Fibroblast of lung (primary cell): ENCODE data around the gene FIS1. TPM values are rescaled to one million over a fixed set of nuclear protein-coding genes. Genes with fewer than 3 reads are reported as not detected.

ENCODE experiments used
- DNase-seq, 2 donors: peaks; one replicate each; pipeline versions ENCODE4 v3.0.0 to v3.0.0-alpha.2; 2010; ENCODE audit warnings: low read depth in 2 of 2
- H2AFZ ChIP-seq: 2 replicates; pipeline ENCODE4 v1.5.1; 2012; ENCODE audit warnings: low read length, control low read depth, inconsistent platforms
- H3K27ac ChIP-seq: 2 replicates; pipeline ENCODE4 v1.5.1; 2011; ENCODE audit warnings: low read length, control low read depth; ENCODE audit not compliant: insufficient read depth
- H3K27me3 ChIP-seq: 2 replicates; pipeline ENCODE4 v1.5.1; 2011; ENCODE audit warnings: mild to moderate bottlenecking, low read length; ENCODE audit not compliant: control insufficient read depth, insufficient read depth
- H3K36me3 ChIP-seq: 2 replicates; pipeline ENCODE4 v1.5.1; 2011; ENCODE audit warnings: low read length; ENCODE audit not compliant: control insufficient read depth, insufficient read depth
- H3K4me1 ChIP-seq: 2 replicates; pipeline ENCODE4 v1.5.1; 2011; ENCODE audit warnings: low read length; ENCODE audit not compliant: control insufficient read depth, insufficient read depth; ENCODE audit errors: extremely low read depth
- H3K4me2 ChIP-seq: 2 replicates; pipeline ENCODE4 v1.5.1; 2011; ENCODE audit warnings: low read length, control low read depth; ENCODE audit not compliant: insufficient read depth; ENCODE audit errors: extremely low read depth
- H3K4me3 ChIP-seq, 4 experiments: fragments of 200-600 bp in 1 of 4; sonication (generic) in 1 of 4; replicated peaks in 1 of 4; 2 replicates each; pipeline ENCODE4 v1.5.1; 2011 to 2016; ENCODE audit warnings: low read length in 4 of 4, low read depth in 3 of 4, mild to moderate bottlenecking in 3 of 4, control low read depth in 2 of 4, inconsistent platforms in 1 of 4, mixed read lengths in 1 of 4; ENCODE audit not compliant: insufficient read depth in 1 of 4; ENCODE audit errors: control extremely low read depth in 1 of 4
- H3K79me2 ChIP-seq: 2 replicates; pipeline ENCODE4 v1.5.1; 2012; ENCODE audit warnings: mild to moderate bottlenecking, low read length, inconsistent platforms; ENCODE audit not compliant: control insufficient read depth, insufficient read depth
- H3K9ac ChIP-seq: 2 replicates; pipeline ENCODE4 v1.5.1; 2011; ENCODE audit warnings: mild to moderate bottlenecking, low read length, control low read depth; ENCODE audit not compliant: insufficient read depth
- H3K9me3 ChIP-seq: 2 replicates; pipeline ENCODE4 v1.5.1; 2012; ENCODE audit warnings: low read depth, low read length; ENCODE audit not compliant: control insufficient read depth, insufficient read depth
- H4K20me1 ChIP-seq: 2 replicates; pipeline ENCODE4 v1.5.1; 2011; ENCODE audit warnings: low read length; ENCODE audit not compliant: control insufficient read depth, insufficient read depth; ENCODE audit errors: extremely low read depth
- CTCF ChIP-seq, 2 donors: IDR thresholded peaks in 1 of 2; conservative IDR thresholded peaks in 1 of 2; 1 replicate in 1 of 2; 2 replicates in 1 of 2; pipeline ENCODE4 v1.5.1; 2011 to 2012; ENCODE audit warnings: low read length in 2 of 2, control low read depth in 1 of 2, inconsistent platforms in 1 of 2, low read depth in 1 of 2, mild to moderate bottlenecking in 1 of 2
- EZH2 ChIP-seq: IDR thresholded peaks from 2 replicates; pipeline ENCODE4 v1.5.1; 2012; ENCODE audit warnings: low read length, control low read depth, mild to moderate bottlenecking; ENCODE audit errors: missing control alignments
- polyA plus RNA-seq, 2 donors: library from polyadenylated mRNA; depleted of rRNA in 1 of 2; stranded (reverse) in 1 of 2; unstranded in 1 of 2; fragments of >200 nt; gene quantifications; 2 replicates each; pipeline ENCODE4 v1.2.1, GENCODE V29; 2011 to 2012; ENCODE audit warnings: missing spikeins in 1 of 2
- total RNA-seq: library from RNA; depleted of rRNA; stranded (reverse); fragments of >200 nt; gene quantifications from 2 replicates; pipeline ENCODE4 v1.2.1, GENCODE V29; 2014

FIS1 gene
- total and polyA plus RNA-seq, 2 donors (not counting 1 experiment from before 2014, with no cell fraction given): 169 to 297 TPM

DNA sequence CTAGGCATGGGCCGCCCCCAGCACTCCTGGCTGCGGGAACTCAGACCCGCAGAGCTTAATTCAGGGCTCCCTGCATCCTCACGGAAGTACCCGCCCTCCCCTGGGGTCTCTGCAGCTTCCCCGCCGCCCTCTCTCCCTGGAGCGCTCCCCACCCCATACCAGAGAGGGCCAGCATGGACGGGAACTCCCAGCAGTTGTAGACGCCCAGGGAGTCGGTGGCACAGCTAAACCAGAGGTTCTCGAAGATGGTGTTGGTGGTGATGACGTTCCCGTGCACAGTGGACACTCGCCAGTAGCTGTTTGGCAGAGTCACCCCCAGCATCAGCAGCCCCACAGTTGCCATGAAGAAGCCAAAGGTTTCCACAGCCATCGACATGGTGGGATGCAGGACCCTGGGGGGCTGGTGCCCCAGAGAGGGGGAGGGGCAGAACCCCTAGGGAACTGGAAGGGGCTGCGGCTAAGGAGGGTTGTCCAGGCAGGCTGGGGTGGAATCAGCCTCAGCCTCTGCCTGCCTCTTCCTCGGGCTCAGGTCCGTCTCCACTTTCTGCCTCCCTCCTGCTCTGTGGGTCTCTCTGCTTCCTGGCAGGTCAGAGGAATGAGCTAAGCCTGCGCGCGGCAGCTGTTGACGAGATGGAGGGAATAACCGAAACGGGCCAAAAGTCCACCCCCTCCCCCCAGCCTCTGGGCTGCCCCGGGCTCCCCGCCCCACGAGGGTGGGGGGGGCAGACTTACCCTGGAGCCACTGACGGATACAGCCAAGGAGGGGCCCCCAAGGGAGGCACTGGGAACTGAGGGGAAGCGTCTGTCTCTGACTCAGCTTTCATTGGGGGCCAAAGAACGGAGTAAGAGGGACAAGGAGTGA is 7.4 kb downstream of the FIS1 start, which contains the start of gene CLDN15:
Gene CLDN15 (minus strand): TSS at position 597 of the 862 bp plus-strand sequence. CDS start 221 bp downstream, at position 376.
- Histone ChIP-seq H3K4me3 (no peak within 1 kb of the TSS), H3K9me3 (no peaks in the 10 kb centered on the region), H3K79me2 (peaks cover 3% of the 10 kb centered on the region), H3K27ac (peak within 1 kb of the TSS; percentile 51), H3K4me1 (peaks cover 10% of the 10 kb centered on the region), H3K4me2 (no peak within 1 kb of the TSS), H3K27me3 (no peaks in the 10 kb centered on the region), H4K20me1 (no peaks in the 10 kb centered on the region), H3K36me3 (peaks cover 18% of the 10 kb centered on the region), H2AFZ (no peak within 1 kb of the TSS), H3K9ac (no peak within 1 kb of the TSS)
- TF ChIP-seq EZH2 (no peak), CTCF (conservative IDR thresholded peaks at IDR 0.05 in 1 of 2, IDR thresholded peaks at IDR 0.05 in 1 of 2; ENCODE audit: low read depth in 1 of 2, low read length in 2 of 2) (no peak)
- DNase-seq: peak in 1 of 2 donors; percentile 74

DNA sequence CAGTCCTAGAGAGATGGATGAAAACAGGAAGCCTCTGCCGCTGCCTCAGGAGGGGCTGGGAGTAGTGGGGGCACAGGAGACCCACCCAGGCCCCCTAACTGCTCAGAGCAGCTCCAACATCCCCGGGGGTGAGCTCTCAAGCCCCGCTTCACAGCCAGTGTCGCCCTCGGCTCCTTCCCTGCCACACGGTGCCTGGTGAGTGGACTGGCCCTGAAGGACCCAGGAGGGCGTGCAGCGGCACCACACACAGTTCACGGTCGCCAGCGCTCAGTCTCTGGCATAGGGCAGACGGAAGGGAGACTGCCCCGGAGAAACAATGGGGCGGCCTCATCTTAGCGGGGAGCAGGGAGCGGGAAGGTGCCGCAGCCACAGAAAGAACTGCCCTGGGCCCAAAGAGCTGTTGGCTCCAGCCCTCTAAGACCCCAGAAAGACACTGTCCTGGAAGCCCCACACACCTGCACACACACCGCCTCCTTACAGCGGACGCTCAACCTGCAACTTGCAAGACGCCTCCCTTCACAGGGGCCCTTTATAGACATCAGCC is 8.5 kb downstream of the FIS1 start:
- Histone ChIP-seq H3K9ac (no peak overlapping the region), H3K79me2 (no peaks in the 10 kb centered on the region), H3K4me1 (peaks cover 10% of the 10 kb centered on the region), H4K20me1 (no peaks in the 10 kb centered on the region), H3K9me3 (no peaks in the 10 kb centered on the region), H3K4me2 (no peak overlapping the region), H3K4me3 (no peak overlapping the region), H2AFZ (no peak overlapping the region), H3K27me3 (no peaks in the 10 kb centered on the region), H3K27ac (no peak overlapping the region), H3K36me3 (peaks cover 18% of the 10 kb centered on the region)
- no peak for TF ChIP-seq EZH2
- no peak for TF ChIP-seq CTCF (conservative IDR thresholded peaks at IDR 0.05 in 1 of 2, IDR thresholded peaks at IDR 0.05 in 1 of 2; ENCODE audit: low read depth in 1 of 2, low read length in 2 of 2)
- no peak for DNase-seq

GRCh38 chr7:101235522-101235921 is 9.4 kb downstream of the FIS1 start:
- no peak for TF ChIP-seq EZH2
- no peak for TF ChIP-seq CTCF (conservative IDR thresholded peaks at IDR 0.05 in 1 of 2, IDR thresholded peaks at IDR 0.05 in 1 of 2; ENCODE audit: low read depth in 1 of 2, low read length in 2 of 2)

More at GRCh38 chr7:101235522-101235921, 9.4 kb downstream of the FIS1 start:
- no peak overlapping the region for H3K27ac ChIP-seq
- H3K4me1 ChIP-seq: peaks cover 10% of the 10 kb centered on the region
- peaks cover 16% of the 10 kb centered on the region for H3K36me3 ChIP-seq
- H3K4me2 ChIP-seq: no peak overlapping the region
- no peak overlapping the region for H2AFZ ChIP-seq
- H3K9ac ChIP-seq: no peak overlapping the region
- no peak overlapping the region for H3K4me3 ChIP-seq
- H3K27me3 ChIP-seq: no peaks in the 10 kb centered on the region
- no peaks in the 10 kb centered on the region for H3K9me3 ChIP-seq
- H3K79me2 ChIP-seq: no peaks in the 10 kb centered on the region
- no peaks in the 10 kb centered on the region for H4K20me1 ChIP-seq
- no peak for DNase-seq
